ENCODE data around the gene RGS18. TPM values are rescaled to one million over a fixed set of nuclear protein-coding genes. Genes with fewer than 3 reads are reported as not detected.
A peak's percentile ranks its signal among the peaks of the same experiment; 100 is the strongest.

Gene RGS18
- polyA plus RNA-seq, 3 donors, result 43.7 to 57.0 (median 49.0) TPM

DNA sequence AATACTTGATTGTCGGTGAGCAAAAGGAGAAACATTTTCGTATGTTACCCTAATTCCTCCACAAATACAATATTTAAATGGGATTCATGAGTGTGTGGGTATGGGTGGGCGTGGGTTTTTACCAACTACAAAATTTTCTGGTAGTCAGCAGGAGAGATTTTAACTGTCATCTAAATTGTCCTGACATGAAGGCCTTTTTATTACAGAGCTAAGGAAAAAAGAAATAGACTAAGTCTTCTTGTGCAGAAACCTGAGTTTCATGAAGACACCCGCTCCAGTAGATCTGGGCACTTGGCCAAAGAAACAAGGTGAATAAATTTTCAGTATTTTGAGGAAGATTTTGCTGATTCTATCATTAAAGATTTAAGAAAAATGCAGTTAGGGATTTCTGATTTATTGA is 752 bp downstream of the RGS18 start:
- Mint-ChIP-seq H3K27ac (peak overlapping the region; percentile 93 to 98 (median 96)), H3K27me3 (ENCODE audit: low read depth in 3 of 3) (no peaks in the 10 kb centered on the region), H3K4me1 (peaks cover 44% of the 10 kb centered on the region), H3K9me3 (peaks cover 0 to 4% (median 0%) of the 10 kb centered on the region in 7 donors), H3K36me3 (peaks cover 9 to 24% of the 10 kb centered on the region in 2 donors), H3K4me3 (peak overlapping the region; percentile 73 to 94)
- WGBS (ENCODE audit: insufficient coverage), result no CpG with 5 or more reads among the region's 4 CpGs
- Histone ChIP-seq H3K4me1 (ENCODE audit: control insufficient read depth in 1 of 2, insufficient read depth in 2 of 2, low read length in 2 of 2) (peaks cover 49 to 65% of the 10 kb centered on the region in 2 donors), H3K9ac (ENCODE audit: insufficient read depth, low read length, poor library complexity, severe bottlenecking) (peak overlapping the region; percentile 78), H4K20me1 (ENCODE audit: insufficient read depth, low read length) (no peaks in the 10 kb centered on the region), H3K79me2 (ENCODE audit: insufficient read depth, low read length) (peaks cover 66% of the 10 kb centered on the region), H3K9me3 (replicated peaks in 1 of 2; ENCODE audit: control insufficient read depth in 1 of 2, insufficient read depth in 1 of 2, low read length in 2 of 2) (no peaks in the 10 kb centered on the region), H3K27ac (ENCODE audit: low read depth in 1 of 2, low read length in 2 of 2) (peak overlapping the region; percentile 54 to 85), H3K4me3 (replicated peaks in 1 of 3; ENCODE audit: low read depth in 2 of 3, low read length in 3 of 3) (peak overlapping the region; percentile 83 to 99 (median 88)), H2AFZ (ENCODE audit: insufficient read depth, low read depth, low read length, poor library complexity, severe bottlenecking) (no peak overlapping the region), H3K4me2 (replicated peaks; ENCODE audit: extremely low read depth, low read length, poor library complexity, severe bottlenecking) (peak overlapping the region; percentile 78), H3K27me3 (ENCODE audit: control insufficient read depth in 2 of 2, insufficient read depth in 2 of 2, low read length in 2 of 2) (no peaks in the 10 kb centered on the region), H3K36me3 (replicated peaks in 1 of 2; ENCODE audit: control insufficient read depth in 1 of 2, insufficient read depth in 2 of 2, low read length in 2 of 2) (peaks cover 2 to 9% of the 10 kb centered on the region in 2 donors)
- DNase-seq, result no peak
- TF ChIP-seq, protein P1, sequence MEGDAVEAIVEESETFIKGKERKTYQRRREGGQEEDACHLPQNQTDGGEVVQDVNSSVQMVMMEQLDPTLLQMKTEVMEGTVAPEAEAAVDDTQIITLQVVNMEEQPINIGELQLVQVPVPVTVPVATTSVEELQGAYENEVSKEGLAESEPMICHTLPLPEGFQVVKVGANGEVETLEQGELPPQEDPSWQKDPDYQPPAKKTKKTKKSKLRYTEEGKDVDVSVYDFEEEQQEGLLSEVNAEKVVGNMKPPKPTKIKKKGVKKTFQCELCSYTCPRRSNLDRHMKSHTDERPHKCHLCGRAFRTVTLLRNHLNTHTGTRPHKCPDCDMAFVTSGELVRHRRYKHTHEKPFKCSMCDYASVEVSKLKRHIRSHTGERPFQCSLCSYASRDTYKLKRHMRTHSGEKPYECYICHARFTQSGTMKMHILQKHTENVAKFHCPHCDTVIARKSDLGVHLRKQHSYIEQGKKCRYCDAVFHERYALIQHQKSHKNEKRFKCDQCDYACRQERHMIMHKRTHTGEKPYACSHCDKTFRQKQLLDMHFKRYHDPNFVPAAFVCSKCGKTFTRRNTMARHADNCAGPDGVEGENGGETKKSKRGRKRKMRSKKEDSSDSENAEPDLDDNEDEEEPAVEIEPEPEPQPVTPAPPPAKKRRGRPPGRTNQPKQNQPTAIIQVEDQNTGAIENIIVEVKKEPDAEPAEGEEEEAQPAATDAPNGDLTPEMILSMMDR (IDR thresholded peaks at IDR 0.05), result no peak
- intact Hi-C loops (cut with micrococcal nuclease), result no loop called here

DNA sequence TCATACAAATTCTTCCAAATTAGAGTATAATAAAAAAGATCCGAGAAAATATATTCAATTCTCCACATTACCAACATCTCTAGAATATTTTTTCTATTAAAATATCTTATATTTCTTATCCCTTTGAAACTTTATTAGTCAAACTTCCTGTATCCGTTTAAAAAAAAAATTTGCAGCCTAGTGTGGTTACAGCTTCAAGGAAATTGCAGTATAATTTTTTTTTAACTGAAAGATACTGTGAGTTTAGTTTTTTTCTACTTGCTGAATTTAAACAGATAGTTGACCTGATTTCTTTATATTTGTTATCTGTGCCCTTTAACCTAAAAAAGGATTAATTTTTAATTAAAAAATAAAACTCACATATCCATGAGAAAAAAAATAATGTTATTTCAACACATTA is 1.5 kb downstream of the RGS18 start:
- Histone ChIP-seq H2AFZ (ENCODE audit: insufficient read depth, low read depth, low read length, poor library complexity, severe bottlenecking) (no peak overlapping the region), H3K27ac (ENCODE audit: low read depth in 1 of 2, low read length in 2 of 2) (peak overlapping the region in 1 of 2 donors; percentile 85)

More for the DNA sequence above, 1.5 kb downstream of the RGS18 start:
- no peaks in the 10 kb centered on the region for H4K20me1 ChIP-seq (ENCODE audit: insufficient read depth, low read length)
- H3K27ac Mint-ChIP-seq, result peak overlapping the region in 6 of 7 donors; percentile 41 to 98 (median 94)
- intact Hi-C loops (cut with micrococcal nuclease), result loop anchor here in 1 of 2 donors (5.0 kb wide), 1 partner anchor 648 kb away; the partner anchor contains the start of gene RGS2
- peaks cover 9% of the 10 kb centered on the region in 2 donors for H3K36me3 ChIP-seq (replicated peaks in 1 of 2; ENCODE audit: control insufficient read depth in 1 of 2, insufficient read depth in 2 of 2, low read length in 2 of 2)
- peak overlapping the region; percentile 78 for H3K4me2 ChIP-seq (replicated peaks; ENCODE audit: extremely low read depth, low read length, poor library complexity, severe bottlenecking)
- H3K9me3 ChIP-seq (replicated peaks in 1 of 2; ENCODE audit: control insufficient read depth in 1 of 2, insufficient read depth in 1 of 2, low read length in 2 of 2), result peaks cover 0 to under 1% of the 10 kb centered on the region in 2 donors
- WGBS (ENCODE audit: insufficient coverage), result no CpG with 5 or more reads among the region's 2 CpGs
- no peaks in the 10 kb centered on the region for H3K27me3 Mint-ChIP-seq (ENCODE audit: low read depth in 3 of 3)
- DNase-seq, result peak in 2 of 3 donors; percentile 23 to 62
- H3K27me3 ChIP-seq (ENCODE audit: control insufficient read depth in 2 of 2, insufficient read depth in 2 of 2, low read length in 2 of 2), result no peaks in the 10 kb centered on the region
- peaks cover 11 to 29% of the 10 kb centered on the region in 2 donors for H3K36me3 Mint-ChIP-seq
- peak overlapping the region; percentile 73 to 94 for H3K4me3 Mint-ChIP-seq
- H3K4me1 ChIP-seq (ENCODE audit: control insufficient read depth in 1 of 2, insufficient read depth in 2 of 2, low read length in 2 of 2), result peaks cover 52 to 71% of the 10 kb centered on the region in 2 donors
- H3K9me3 Mint-ChIP-seq, result peaks cover 0 to 6% (median 0%) of the 10 kb centered on the region in 7 donors
- TF ChIP-seq, protein P1 (IDR thresholded peaks at IDR 0.05), result no peak
- H3K9ac ChIP-seq (ENCODE audit: insufficient read depth, low read length, poor library complexity, severe bottlenecking), result peak overlapping the region; percentile 78
- peak overlapping the region; percentile 83 to 99 (median 88) for H3K4me3 ChIP-seq (replicated peaks in 1 of 3; ENCODE audit: low read depth in 2 of 3, low read length in 3 of 3)
- H3K4me1 Mint-ChIP-seq, result peaks cover 42% of the 10 kb centered on the region
- H3K79me2 ChIP-seq (ENCODE audit: insufficient read depth, low read length), result peaks cover 74% of the 10 kb centered on the region
